GM19324 (cell line): ENCODE data around the gene ALAS1.

Experiments
- ATAC-seq: cut with Tn5 transposase; IDR thresholded peaks from one replicate; pipeline ENCODE4 v1.9.1; 2021; ENCODE audit warnings: mild to moderate bottlenecking, moderate library complexity; ENCODE audit not compliant: unreplicated experiment, low FRiP score

Gene ALAS1

GRCh38 chr3:52218937-52219650 is 21.1 kb downstream of the ALAS1 start:
- no peak for ATAC-seq

DNA sequence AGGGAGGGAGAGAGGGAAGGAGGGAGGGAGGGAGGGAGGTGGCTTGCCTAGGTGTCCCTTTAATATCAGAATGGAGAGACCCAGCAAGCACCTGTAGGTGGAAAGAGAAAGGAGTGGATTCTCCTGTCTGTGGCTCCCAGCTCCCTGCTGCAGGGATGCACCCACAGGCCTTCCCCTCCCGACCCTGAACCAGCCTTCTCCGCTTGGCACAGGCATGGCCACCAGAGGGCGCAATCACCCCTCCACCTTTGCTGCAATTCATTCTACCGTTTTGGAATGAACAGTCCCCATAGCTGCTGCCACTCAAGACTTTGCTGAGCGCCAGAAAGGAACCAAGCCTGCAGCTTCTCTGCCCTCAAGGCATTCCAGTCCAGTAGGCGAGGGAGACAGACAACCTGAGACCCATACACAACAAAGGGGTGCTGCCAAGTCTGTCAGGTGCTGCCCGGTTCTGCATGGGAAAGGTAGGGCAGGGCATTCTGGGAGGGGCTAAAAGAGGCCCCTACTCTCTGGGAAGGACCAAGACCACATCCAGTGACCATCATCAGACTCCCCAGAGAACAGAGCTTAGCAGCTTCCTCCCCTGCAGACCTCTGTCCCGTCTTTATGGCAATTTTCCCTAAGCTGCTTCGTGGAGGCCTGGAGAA is 22.5 kb downstream of the ALAS1 start:
- ATAC-seq, result no peak

- no peak for ATAC-seq
Measured at GRCh38 chr3:52221141-52221562, 23.2 kb downstream of the ALAS1 start.

DNA sequence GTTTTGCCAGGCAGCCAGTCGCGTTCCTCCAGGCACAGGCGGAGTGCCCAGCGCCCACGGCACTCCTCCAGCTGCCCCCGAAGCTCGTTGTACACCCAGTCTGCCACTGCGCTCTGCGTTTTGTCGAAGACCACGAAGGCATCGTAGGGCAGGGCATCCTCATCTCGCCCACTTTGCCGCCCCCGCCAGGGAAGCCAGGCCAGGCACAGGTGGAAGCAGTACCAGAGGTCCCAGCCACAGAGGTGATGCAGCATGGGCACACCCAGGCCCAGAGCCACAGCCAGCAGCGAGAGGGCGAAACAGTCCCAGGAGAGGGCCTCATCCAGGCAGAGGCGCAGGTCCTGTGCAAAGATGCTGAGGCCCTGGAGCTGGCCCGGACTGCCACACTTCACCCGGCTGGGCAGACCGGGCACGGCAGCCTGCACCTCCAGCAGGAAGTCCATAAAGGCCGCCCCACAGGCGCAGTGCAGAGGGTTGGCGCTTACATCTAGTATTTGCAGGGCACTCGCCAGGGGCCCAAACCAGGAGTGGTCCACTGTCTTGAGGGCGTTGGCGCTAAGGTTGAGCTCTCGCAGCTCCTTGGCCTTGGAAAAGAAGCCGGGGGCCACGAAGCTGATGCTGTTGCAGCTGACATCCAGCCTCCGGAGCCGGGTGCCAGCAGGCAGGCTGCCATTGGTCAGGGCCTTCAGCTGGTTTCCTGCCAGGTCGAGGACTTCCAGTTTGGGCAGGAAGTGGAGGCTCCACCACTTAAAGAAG is 23.8 kb downstream of the ALAS1 start:
- ATAC-seq, result no peak

DNA sequence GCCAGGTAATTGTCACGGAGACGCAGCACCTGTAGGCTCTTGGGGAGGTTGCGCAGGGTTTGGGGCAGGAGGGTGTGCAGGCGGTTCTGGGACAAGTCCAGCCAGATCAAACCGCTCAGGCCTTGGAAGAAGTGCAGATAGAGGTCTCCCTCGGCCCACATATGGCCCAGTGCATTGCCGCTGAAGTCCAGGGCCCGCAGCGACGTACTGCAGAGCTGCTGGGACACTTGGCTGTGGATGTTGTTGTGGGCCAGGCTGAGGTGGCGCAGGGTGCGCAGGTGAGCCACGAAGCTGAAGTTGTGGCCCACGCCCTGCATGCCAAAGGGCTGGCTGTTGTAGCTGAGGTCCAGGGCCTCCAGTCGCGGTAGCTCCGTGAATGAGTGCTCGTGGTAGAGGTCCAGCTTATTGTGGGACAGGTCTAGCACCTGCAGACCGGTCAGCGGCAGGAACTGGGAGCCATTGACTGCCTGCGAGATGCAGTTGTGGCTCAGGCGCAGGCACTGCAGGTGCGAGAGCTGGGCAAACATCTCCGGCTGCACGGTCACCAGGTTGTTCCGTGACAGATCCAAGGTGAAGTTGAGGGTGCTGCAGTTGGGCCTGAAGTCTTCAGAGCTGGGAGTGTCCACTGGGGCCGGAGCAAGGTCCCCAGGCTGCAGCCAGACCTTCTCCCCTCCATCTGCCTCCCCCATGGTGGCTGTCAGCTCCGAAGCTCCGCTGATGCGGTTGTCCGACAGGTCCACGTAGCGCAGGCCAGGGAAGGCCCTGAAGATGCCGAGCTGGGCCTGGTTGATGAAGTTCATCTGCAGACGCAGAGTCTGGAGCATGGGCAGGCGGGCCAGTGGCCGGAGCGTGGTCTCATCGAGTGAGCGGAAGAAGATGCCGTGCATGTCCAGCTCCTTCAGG is 24.6 kb downstream of the ALAS1 start:
- no peak for ATAC-seq

GRCh38 chr3:52223449-52224408 is 25.8 kb downstream of the ALAS1 start:
- ATAC-seq, result no peak

- ATAC-seq, result peak; percentile 79
Measured at GRCh38 chr3:52225452-52226228, 27.7 kb downstream of the ALAS1 start, which contains the start of gene TLR9. TSS of gene TLR9 (minus strand) at chr3:52225645. CDS start at chr3:52225529, 116 bp downstream.

DNA sequence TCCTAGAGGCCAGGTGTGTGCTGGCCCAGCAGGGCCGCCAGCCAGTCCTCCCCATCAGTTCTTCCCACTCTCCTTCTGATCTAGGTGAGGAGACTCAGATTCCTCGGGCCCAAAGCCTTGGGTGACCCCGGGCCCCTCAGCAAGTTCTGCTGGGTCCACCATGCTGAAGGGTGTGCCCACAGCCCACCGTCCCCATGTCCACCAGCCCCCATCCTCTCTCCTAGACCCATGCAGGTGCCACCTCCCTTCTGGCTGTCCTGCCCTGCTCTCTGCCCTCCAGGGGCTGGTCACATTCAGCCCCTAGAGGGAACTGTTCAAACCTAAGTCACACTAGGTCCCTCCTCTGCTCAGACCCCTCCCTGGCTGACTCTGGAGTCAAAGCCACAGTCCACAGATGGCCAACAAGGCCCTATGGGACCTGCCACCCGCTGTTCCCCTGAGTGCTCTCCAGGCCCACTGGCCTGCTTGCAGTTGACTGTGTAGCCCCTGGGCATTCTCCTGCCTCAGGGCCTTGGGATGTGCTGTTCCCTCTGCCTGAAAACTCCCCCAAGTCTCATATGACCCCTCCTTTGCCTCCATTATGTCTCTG is 28.4 kb downstream of the ALAS1 start:
- ATAC-seq, result peak; percentile 3

- ATAC-seq, result no peak
Measured at GRCh38 chr3:52227117-52227516, 29.2 kb downstream of the ALAS1 start.

- ATAC-seq, result no peak
Measured at GRCh38 chr3:52227766-52228165, 29.8 kb downstream of the ALAS1 start.

DNA sequence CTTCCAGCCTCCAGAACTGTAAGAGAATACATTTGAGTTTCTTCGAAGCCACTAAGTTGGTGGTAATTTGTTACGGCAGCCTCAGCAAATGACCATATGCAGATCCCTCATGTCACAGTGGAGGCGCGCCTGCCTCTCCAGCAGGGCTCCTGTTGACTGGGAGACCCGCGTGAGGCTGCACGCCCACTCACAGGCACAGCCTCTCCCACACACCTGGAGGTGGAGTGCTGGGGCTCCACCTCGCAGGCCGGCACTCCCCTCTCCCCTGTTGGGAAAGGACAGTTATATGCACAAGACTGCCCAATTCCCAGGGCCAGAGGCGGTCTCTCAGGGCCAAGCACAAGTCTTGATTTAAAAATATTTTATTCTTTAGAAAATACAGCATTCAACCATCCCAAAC is 30.3 kb downstream of the ALAS1 start:
- no peak for ATAC-seq

DNA sequence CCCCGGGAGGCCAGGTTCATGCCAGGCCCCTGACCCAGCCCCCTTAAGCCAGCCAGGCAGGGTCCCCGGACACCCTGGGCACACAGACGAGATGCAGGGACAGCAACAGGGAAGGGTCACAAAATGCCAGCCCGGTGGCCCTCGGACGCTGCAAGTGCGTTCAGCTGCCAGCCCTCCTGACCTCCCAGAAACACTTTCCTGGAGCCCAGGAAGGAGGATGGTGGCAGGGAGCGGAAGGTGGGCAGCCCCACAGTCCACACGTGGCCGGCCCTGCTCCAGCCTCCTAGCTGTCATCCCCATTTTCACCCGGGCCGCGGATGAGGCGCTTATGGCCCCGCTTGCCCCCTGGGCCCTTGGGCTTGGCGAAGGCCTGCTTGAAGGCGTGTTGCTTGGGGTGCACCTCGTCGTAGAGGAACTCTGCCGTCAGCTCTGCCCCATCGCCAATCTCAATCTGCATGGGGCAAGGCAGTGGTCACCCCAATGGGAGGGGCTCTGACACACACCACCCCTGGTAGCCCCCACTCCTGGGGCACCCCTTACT is 30.9 kb downstream of the ALAS1 start:
- no peak for ATAC-seq

DNA sequence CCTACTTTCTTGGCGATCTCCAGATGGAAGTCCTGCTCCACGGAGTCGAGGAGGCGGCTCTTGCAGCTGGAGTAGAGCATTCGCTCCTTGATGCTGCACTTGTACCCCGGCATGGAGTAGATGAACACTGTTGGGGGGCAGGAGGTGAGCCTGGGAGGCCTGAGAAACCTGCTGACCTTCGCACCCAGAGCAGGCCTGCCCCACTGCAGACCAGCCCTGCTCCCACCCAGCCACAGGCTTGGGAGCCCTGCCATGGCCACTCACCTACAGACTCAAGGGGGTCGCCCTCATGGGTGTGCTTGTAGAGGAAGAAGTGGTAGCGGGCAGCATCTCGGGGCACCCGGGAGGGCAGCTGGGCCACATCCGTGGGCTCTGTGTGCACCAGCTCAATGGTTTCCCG is 31.7 kb downstream of the ALAS1 start:
- no peak for ATAC-seq

DNA sequence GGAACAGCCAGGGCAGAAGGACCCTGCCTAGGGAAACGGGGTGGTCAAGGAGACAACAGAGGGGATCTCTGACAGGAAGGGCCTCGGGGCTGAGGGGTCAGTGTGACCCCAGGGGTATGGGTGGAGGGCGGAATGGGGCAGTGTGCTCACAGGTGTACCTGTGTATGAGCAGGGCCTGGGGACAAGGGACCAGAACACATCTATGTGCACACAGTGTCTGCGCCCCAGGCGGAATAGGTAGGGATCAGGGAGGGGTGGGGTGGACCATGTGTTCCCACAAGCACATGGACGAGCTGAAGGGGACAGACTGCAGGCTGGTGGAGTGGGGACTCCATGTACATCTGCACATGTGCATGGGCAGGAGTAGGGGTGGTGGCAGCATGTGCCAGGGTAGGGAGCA is 32.5 kb downstream of the ALAS1 start:
- ATAC-seq, result no peak

GRCh38 chr3:52230889-52231499 is 33.0 kb downstream of the ALAS1 start:
- no peak for ATAC-seq

DNA sequence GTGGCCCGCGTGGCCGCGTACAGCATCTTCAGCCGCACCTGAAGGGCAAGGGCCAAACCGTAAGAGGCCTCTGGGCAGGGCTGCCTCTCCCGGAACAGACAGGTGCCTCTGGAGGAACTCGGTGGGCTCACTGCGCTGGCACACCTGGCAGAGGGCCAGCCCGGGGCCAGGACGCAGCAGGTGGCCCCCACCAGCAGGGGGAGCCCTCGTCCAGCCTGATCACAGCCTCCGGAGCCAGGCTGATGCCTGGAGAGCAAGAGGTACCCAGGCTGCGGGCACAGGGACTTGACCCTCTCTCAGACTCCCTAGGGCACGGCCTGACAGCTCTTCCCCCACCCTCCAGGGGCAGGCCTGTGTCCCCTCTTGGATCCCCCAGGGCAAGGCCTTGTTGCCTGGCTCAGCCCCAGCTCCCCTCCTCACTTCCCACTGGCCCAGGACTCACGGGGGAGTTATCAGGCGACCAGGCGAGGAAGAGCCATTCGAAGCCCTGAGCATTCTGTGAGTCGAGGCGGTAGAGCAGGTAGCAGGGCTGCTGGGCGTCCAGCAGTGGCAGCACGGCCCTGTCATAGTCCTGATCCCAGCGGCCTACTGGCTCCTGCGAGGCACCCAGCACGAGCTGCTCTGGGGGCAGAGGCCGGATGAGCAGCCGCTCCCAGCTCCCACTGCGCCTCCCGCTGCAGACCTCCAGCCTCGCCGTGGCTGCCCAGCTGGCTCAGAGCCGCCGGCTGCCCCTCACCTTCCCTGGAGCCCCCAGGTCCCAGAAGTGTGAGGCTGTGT is 33.7 kb downstream of the ALAS1 start:
- no peak for ATAC-seq
